Astrocyte of the hippocampus (primary cell): Measurements from ENCODE around the gene LRRC27.
A peak's percentile ranks its signal among the peaks of the same experiment; 100 is the strongest.

Source experiments
- DNase-seq: peaks from one replicate; pipeline ENCODE4 v3.0.0; 2011; ENCODE audit warnings: low read depth, low spot score

LRRC27 gene

DNA sequence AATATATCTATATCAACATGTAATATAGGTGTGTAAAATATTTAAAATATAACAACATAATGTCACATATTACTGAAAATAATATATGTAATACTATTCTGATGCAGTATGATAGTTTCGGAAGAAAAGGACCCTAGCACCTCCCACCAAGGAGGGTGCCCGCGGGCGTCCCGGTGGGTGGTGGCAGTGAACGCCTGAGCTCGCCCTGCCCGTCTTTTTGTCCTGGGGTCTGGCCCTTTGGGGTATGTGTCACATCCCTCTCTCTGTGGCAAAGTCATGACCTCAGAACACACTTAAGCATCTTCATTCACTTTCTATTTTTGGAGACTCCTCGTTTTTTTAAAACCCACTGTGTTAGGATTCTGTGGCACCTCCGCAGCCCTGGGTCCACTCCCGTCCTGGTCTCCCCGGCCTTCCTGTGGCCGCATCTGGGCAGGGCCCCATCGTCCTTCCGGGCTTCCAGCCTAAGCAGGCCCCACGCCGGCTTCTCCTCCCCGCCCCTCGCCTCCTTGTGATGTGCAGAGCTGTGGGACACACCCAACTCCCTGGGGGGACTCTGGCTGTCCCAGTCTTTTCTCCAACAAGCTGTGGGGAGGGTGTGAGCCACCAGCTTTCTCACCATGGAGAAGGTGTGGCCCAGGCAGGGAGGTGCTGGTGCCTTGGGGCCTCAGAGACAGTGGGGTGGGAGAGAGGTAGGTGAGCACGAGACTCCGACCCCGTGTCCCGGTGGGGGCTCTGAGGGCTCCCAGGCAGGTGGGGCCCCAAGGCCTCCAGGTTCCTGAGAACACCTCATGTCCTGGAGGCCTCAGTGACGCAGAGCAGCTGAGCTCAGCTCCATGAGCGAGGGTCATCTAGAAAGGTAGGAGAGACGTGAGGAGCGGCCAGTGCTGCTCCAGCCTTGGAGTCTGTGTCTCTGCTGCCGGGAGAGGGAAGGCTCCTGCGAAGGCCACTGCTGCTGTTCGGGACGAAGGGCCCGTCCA, 81.5 kb downstream of the LRRC27 start:
- DNase-seq, result no peak

GRCh38 chr10:132414402-132415016, 82.5 kb downstream of the LRRC27 start:
- no peak for DNase-seq

DNA sequence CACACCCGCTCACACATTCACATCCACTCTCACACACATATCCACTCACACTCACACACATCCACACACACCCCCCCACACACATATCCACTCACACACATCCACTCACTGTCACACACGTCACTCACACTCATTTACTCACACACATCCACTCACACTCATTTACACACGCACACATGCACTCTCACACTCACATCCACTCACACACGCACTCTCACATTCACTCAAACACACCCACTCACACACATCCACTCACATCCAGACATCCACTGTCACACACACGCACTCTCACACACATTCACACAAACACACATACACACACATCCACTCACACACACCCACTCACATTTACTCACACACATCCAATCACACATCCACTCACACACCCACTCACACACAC, 83.3 kb downstream of the LRRC27 start:
- DNase-seq, result no peak

DNA sequence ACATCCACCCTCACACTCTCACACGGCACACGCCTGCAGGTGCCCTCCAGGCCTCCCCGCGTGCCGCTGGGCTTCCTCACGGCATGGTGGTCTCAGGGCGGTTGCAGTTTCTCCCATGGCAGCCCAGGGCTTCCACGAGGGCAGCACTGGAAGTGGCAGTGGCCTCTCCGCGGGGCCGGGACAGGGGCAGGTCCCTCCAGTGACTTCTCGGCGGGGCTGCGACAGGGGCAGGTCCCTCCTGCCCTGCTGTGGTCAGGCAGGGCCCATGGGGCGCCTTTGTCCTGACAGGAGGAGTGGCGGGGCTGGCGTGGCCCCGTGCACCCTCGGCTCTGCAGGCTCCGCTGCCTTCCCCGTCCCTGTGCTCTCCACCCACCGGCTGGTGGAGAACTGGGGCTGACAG, 84.0 kb downstream of the LRRC27 start:
- no peak for DNase-seq

DNA sequence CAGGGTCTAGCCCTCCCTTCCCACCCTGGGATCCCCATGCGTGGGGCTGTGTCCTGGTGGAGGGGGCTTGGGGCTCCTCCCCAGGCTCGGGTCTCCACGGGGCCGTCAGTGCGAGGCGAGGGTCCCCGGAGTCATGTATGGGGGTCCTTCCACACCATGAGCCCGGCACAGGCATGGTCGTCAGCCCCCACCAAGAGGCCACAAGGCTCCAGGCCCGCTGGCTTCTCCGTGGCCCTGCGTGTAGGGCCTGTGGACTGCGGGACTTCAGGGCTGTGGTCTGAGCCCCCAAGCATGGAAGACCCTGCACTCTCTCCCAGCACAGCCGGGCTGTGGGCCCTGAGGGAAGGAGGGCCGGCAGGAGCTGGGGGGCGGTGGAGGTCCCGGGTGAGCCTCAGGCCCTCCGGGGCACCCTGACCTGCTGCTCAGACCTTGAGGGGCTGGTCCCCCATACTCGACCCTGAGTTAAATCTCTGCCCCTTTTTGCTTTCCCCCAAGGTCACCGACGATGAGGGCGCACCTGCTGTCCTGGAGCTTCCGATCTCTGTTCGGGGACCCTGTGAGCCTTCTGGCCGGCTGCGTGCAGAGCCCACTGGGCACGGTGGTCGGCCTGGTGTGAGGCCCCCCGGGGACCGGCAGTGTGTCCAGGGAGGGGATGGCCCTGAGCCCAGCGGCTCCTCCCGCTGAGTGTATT, 84.7 kb downstream of the LRRC27 start:
- no peak for DNase-seq

DNA sequence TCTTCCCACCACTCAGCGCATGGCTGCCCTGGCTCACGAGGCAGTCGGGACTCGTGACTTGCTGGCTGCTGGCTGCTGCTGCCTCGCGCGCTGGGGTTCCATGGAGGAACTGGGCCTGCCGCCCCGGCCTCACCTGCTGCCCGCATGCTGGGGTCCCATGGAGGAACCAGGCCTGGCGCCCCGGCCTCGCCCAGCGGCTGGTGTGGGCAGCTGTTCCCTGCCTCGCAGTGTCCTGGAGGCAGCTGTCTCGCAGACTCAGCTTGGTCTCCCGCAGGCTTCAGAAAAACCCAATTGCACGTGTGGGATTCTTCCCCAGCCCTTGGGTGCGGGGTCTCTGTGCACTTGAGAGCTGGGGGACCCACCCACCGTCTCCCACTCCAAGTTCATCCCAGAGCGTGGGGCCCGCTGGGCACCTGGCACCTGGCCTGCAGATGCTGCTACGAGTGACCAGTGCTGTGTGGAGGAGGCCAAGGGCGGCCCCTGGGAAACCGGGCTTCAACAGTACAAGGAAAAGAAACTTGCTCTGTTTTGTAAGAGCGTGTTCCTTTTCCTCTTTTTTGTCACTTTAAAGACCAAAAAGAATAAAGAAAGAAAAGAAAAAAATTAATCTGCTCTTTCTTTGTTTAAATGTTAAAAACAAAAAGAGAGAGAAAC, 85.4 kb downstream of the LRRC27 start:
- DNase-seq, result no peak

DNA sequence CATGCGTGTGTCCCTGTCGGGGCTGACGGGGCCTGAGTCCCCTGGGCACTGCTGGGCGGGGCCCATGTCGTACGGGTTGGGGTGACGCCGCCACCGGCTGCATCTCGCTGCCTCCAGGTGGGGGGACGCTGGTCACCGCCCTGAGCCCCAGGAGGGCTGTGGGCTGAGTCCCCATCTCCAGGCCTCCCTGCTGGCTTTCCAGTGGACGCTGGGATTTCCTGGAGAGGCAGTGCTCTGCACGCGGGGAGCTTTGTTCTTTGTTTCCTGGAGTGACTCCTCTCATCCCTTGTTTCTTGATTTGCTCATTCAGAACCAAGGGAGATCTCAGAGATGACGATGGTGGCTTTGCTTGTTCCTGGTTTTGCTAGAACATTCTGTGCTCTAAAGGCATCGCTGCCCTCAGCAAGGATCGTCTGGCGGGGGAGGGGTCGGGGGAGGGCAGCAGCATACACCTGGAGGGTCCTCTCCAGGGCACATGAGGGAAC, 86.0 kb downstream of the LRRC27 start:
- no peak for DNase-seq

GRCh38 chr10:132418527-132419416, 86.8 kb downstream of the LRRC27 start:
- peak; percentile 11 for DNase-seq

- no peak for DNase-seq
Measured at GRCh38 chr10:132419538-132420468, 87.8 kb downstream of the LRRC27 start.

DNA sequence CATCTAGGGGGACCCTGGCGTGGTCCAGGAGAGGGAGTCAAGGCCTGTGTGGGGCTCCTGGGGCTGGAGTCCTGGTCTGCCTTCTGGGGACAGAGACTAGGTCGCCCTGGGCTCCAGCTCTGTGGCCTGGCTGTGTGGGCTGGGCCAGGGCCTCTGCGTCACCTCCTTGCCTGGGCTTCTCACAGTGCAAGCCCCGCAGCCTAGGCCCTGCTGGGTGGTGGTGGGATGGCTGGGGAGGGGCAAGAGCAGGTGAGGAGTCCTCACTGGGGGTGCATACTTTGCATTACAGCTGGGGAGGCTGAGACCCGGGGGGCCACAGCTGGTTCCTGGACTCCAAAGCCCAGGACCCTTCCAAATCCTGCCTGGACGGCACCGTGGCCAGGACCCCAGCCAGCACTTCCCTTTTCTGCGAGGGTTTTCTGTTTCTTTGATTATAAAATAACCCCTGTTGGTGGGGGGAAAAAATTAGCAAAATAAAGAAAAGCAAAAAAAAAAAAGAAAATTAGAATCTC, 88.5 kb downstream of the LRRC27 start:
- no peak for DNase-seq

- peak; percentile 61 for DNase-seq
Measured at GRCh38 chr10:132420981-132421846, 89.2 kb downstream of the LRRC27 start.

DNA sequence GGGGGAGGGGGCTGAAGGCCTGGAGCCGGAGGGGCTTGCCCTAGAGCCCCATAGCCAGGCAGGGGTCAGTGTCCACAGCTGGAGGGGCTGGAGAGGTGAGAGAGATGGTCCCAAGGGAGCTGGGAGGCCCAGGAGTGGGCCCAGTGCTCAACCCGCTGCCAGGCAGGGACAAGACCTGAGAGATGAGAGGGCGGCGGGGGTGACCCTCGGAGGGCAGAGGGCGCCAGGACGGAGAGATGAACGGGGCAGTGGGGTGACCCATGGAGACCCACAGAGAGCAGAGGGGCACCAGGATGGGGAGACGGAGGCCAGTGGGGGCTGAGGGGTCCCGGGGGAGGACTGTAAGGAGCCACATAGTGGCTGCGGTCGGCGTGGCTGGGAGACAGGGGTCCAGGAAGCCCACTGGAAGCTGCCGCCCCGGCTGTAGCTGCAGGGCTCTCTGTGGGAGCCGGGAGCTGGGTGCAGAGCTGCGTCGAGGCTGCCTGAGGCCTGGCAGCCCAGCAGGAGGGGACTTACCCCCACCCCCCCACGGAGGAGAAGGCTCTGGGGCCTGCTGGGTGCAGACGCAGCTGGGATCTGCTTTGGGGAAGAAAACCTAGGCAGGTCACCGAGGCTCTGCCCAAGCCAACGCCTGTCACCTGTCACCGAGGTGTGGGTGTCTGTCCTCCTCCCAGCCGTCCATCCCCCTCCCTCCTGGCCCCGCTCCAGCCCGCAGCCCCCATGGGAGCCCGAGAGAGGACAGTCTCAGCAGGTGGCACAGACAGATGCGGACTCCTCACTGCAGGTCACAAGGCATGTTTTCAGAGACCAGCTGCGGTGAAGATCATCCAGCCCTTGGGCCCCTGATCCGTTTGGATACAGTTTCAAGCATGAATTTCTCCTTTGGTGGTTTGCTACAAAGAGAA, 90.1 kb downstream of the LRRC27 start:
- no peak for DNase-seq

DNA sequence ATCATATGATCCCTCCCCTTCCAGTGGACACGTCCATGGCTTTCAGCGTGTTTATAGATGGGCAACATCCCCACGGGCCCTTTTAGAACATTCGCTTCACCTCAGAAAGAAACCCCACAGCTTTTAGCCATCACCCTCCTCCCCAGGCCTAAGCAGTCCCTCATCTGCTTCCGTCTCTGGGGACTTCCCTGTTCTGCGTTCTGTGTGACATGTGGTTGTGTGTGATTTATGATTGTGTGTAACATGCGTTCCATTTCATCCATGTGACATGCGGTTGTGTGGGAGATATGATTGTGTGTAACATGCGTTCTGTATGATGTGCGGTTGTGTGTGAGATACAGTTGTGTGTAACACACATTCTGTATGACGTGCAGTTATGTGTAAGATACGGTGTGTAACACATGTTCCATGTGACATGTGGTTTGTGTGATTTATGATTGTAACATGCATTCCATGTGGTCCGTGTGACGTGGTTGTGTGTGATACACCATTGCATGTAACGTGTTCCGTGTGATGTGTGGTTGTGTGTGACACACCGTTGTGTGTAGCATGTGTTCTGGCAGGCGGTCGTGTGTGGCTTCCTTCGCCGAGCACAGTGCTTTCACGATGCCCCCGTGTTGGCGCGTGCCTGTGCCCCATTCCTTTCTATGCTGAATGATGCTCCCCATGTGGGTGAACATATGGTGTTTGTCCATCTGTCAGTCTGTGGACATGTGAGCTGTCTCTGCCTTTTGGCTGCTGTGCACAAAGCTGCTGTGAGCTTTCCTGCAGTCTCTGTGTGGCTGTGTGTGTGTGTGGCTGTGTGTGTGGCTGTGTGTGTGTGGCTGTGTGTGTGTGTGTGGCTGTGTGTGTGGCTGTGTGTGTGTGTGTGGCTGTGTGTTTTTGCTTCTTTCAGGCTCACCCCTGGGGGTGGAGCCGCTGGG, 91.2 kb downstream of the LRRC27 start:
- no peak for DNase-seq

GRCh38 chr10:132423966-132424861, 92.2 kb downstream of the LRRC27 start:
- no peak for DNase-seq
